ENCODE data around the gene CACFD1. TPM values are rescaled to one million over a fixed set of nuclear protein-coding genes. Genes with fewer than 3 reads are reported as not detected.

The CACFD1 gene
- total and polyA plus RNA-seq, 12 donors: 6.5 to 29.5 (median 17.5) TPM

GRCh38 chr9:133512253-133513213, 52.8 kb downstream of the CACFD1 start:
- Histone ChIP-seq H3K9me3 (replicated peaks in 1 of 3) (no peaks in the 10 kb centered on the region), H3K27ac (no peak overlapping the region), H3K4me3 (no peak overlapping the region), H3K4me1 (replicated peaks in 1 of 2) (peaks cover 0 to 14% of the 10 kb centered on the region in 2 donors), H3K36me3 (replicated peaks in 1 of 2) (no peaks in the 10 kb centered on the region), H3K27me3 (no peaks in the 10 kb centered on the region)
- no peak for DNase-seq
- 78 to 84% (median 82%) methylated on average over 15 to 19 of the region's 19 CpGs for WGBS, 4 donors
- intact Hi-C loops (cut with DNase I): no loop called here
- TF ChIP-seq, protein P1, sequence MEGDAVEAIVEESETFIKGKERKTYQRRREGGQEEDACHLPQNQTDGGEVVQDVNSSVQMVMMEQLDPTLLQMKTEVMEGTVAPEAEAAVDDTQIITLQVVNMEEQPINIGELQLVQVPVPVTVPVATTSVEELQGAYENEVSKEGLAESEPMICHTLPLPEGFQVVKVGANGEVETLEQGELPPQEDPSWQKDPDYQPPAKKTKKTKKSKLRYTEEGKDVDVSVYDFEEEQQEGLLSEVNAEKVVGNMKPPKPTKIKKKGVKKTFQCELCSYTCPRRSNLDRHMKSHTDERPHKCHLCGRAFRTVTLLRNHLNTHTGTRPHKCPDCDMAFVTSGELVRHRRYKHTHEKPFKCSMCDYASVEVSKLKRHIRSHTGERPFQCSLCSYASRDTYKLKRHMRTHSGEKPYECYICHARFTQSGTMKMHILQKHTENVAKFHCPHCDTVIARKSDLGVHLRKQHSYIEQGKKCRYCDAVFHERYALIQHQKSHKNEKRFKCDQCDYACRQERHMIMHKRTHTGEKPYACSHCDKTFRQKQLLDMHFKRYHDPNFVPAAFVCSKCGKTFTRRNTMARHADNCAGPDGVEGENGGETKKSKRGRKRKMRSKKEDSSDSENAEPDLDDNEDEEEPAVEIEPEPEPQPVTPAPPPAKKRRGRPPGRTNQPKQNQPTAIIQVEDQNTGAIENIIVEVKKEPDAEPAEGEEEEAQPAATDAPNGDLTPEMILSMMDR (IDR thresholded peaks at IDR 0.05): no peak
- TF ChIP-seq POLR2A (IDR thresholded peaks at IDR 0.05): no peak

- no peaks in the 10 kb centered on the region for H3K36me3 ChIP-seq (replicated peaks in 1 of 2)
- peaks cover 0 to 14% of the 10 kb centered on the region in 2 donors for H3K4me1 ChIP-seq (replicated peaks in 1 of 2)
- no peaks in the 10 kb centered on the region for H3K27me3 ChIP-seq
- H3K4me3 ChIP-seq: no peak overlapping the region
- intact Hi-C loops (cut with DNase I): no loop called here
- H3K27ac ChIP-seq: peak overlapping the region in 2 of 5 donors; percentile 10 to 49
- no peaks in the 10 kb centered on the region for H3K9me3 ChIP-seq (replicated peaks in 1 of 3)
- TF ChIP-seq POLR2A (IDR thresholded peaks at IDR 0.05): no peak
- TF ChIP-seq, protein P1 (IDR thresholded peaks at IDR 0.05): no peak
- DNase-seq: no peak
- 71 to 82% (median 75%) methylated on average over 13 to 28 of the region's 28 CpGs for WGBS, 4 donors
Measured at GRCh38 chr9:133513214-133514100, 53.7 kb downstream of the CACFD1 start.

DNA sequence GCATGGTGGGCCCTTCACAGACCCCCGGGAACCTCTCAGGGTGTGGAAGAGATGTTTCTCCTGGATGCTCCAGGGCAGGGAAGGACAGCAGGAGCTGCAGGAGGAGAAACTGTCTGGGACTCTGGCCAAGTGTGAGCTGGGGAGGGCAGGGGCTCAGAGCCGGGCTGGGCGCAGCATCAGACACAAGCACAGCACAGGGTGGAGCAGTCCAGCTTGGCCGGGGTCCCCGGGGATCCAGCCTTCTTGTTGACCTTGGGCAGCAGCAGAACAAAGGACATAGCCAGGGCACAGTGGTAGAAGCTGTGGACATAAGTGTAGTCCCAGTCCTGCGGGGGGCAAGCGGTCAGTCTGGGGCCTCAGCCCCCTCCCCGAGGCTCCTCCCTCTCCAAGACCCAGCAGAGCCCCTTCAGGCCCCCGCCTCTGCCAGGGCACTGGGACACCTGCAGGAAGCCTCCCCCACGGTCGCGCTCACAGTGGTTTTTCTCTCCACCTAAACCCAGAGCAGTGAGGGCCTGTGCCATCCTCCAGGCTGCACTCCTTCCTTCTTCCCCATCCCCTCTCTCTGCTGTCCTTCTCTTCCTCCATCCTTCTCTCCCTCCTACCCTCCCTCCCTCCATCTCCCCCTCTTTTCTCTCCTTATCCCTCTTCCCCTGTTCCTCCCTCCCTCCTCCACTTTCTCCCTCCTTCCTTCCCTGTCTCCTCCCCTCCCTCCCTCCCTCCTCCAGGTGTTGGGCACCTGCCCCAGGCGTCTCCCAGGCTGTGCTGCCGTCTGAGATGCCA, 54.9 kb downstream of the CACFD1 start:
- WGBS, 4 donors: 23 to 53% (median 40%) methylated on average over 8 to 14 of the region's 14 CpGs
- H3K4me3 ChIP-seq: no peak overlapping the region
- H3K27me3 ChIP-seq: no peaks in the 10 kb centered on the region
- intact Hi-C loops (cut with DNase I): no loop called here
- H3K4me1 ChIP-seq (replicated peaks in 1 of 2): peaks cover 0 to 7% of the 10 kb centered on the region in 2 donors
- H3K27ac ChIP-seq: peak overlapping the region in 2 of 5 donors; percentile 47 to 52
- H3K36me3 ChIP-seq (replicated peaks in 1 of 2): no peaks in the 10 kb centered on the region
- H3K9me3 ChIP-seq (replicated peaks in 1 of 3): no peaks in the 10 kb centered on the region
- DNase-seq: peak in 3 of 7 donors; percentile 42 to 63 (median 47)
- no peak for TF ChIP-seq POLR2A (IDR thresholded peaks at IDR 0.05)
- TF ChIP-seq, protein P1 (IDR thresholded peaks at IDR 0.05): no peak

Measured in adrenal gland (tissue), 12 donors.